HG03064 (cell line): ENCODE data around the gene TMEM61.

Source experiments
- ATAC-seq: cut with Tn5 transposase; IDR thresholded peaks from one replicate; pipeline ENCODE4 v1.9.1; 2021; ENCODE audit warnings: low read depth; ENCODE audit not compliant: unreplicated experiment

The TMEM61 gene

GRCh38 chr1:54984131-54984842 lies 3.9 kb downstream of the TMEM61 start:
- no peak for ATAC-seq

GRCh38 chr1:54985556-54985955 lies 5.1 kb downstream of the TMEM61 start:
- ATAC-seq, result no peak

GRCh38 chr1:54986025-54986424 lies 5.6 kb downstream of the TMEM61 start:
- ATAC-seq, result no peak

- ATAC-seq, result no peak
These were observed 6.1 kb downstream of the TMEM61 start for GRCh38 chr1:54986533-54986932.

GRCh38 chr1:54987427-54987826 lies 7.0 kb downstream of the TMEM61 start:
- no peak for ATAC-seq

- no peak for ATAC-seq
These were observed 7.7 kb downstream of the TMEM61 start for GRCh38 chr1:54987919-54988705.

- no peak for ATAC-seq
These were observed 8.5 kb downstream of the TMEM61 start for GRCh38 chr1:54988975-54989374.

- no peak for ATAC-seq
These were observed 9.0 kb downstream of the TMEM61 start for GRCh38 chr1:54989473-54989872.

- no peak for ATAC-seq
These were observed 9.8 kb downstream of the TMEM61 start for GRCh38 chr1:54989968-54990810.

- ATAC-seq, result no peak
These were observed 10.5 kb downstream of the TMEM61 start for GRCh38 chr1:54990916-54991315.

- no peak for ATAC-seq
These were observed 11.5 kb downstream of the TMEM61 start for GRCh38 chr1:54991939-54992338.

- ATAC-seq, result no peak
These were observed 12.7 kb downstream of the TMEM61 start for GRCh38 chr1:54993140-54993539.

GRCh38 chr1:54994355-54994990 lies 14.0 kb downstream of the TMEM61 start:
- ATAC-seq, result no peak

- no peak for ATAC-seq
These were observed 14.8 kb downstream of the TMEM61 start for GRCh38 chr1:54995013-54995760.

- ATAC-seq, result no peak
These were observed 15.4 kb downstream of the TMEM61 start for GRCh38 chr1:54995835-54996234.

GRCh38 chr1:54996359-54996868 lies 16.0 kb downstream of the TMEM61 start:
- no peak for ATAC-seq

- no peak for ATAC-seq
These were observed 16.7 kb downstream of the TMEM61 start for GRCh38 chr1:54996869-54997710.

- ATAC-seq, result no peak
These were observed 17.2 kb downstream of the TMEM61 start for GRCh38 chr1:54997711-54997986.

GRCh38 chr1:54998100-54998499 lies 17.7 kb downstream of the TMEM61 start:
- no peak for ATAC-seq
